ENCODE measurements around the gene ANKRD24. TPM values are rescaled to one million over a fixed set of nuclear protein-coding genes. Genes with fewer than 3 reads are reported as not detected.

Gene ANKRD24
- total and polyA plus RNA-seq, 2 of the 13 experiments (the other 11 are each of a cell fraction or from before 2014, with no cell fraction given) = 0.13 to 0.24 TPM

- peak; percentile 30; the same call in 1 of the 2 replicates for TF ChIP-seq KDM4B (CRISPR knock-in tag; IDR thresholded peaks at IDR 0.05)
- no peak for TF ChIP-seq MYPOP (CRISPR knock-in tag; IDR thresholded peaks at IDR 0.05)
- TF ChIP-seq TFDP1 (CRISPR knock-in tag; IDR thresholded peaks at IDR 0.05; ENCODE audit: borderline replicate concordance) = no peak
- TF ChIP-seq ZNF513 (CRISPR knock-in tag; conservative IDR thresholded peaks at IDR 0.05) = no peak
- no peak for TF ChIP-seq PPARG (CRISPR knock-in tag; conservative IDR thresholded peaks at IDR 0.05)
- peak; percentile 70 for TF ChIP-seq MAX (IDR thresholded peaks at IDR 0.05)
- TF ChIP-seq ZNF747 (CRISPR knock-in tag; IDR thresholded peaks at IDR 0.05; ENCODE audit: borderline replicate concordance) = no peak
- no peak for TF ChIP-seq ZNF770 (CRISPR knock-in tag; IDR thresholded peaks at IDR 0.05)
- no peak for TF ChIP-seq NR3C1 (CRISPR knock-in tag; IDR thresholded peaks at IDR 0.05)
- no peak for TF ChIP-seq POLR2A (IDR thresholded peaks at IDR 0.05; ENCODE audit: insufficient read depth in 1 of 2, low read depth in 2 of 2, low read length in 2 of 2)
- TF ChIP-seq POGZ (CRISPR knock-in tag; IDR thresholded peaks at IDR 0.05) = peak; percentile 30; the same call in 1 of the 2 replicates
- no peak for TF ChIP-seq NONO (IDR thresholded peaks at IDR 0.05)
- TF ChIP-seq NONO (CRISPR knock-in tag; conservative IDR thresholded peaks at IDR 0.05) = peak; percentile 79
- no peak for TF ChIP-seq AKAP8 (CRISPR knock-in tag; IDR thresholded peaks at IDR 0.05)
- TF ChIP-seq ZNF580 (CRISPR knock-in tag; IDR thresholded peaks at IDR 0.05; ENCODE audit: borderline replicate concordance, low read depth) = peak; percentile 65; the same call in 1 of the 2 replicates
- no peak for TF ChIP-seq ATF4 (CRISPR knock-in tag; IDR thresholded peaks at IDR 0.05)
- TF ChIP-seq ZNF589 (CRISPR knock-in tag; conservative IDR thresholded peaks at IDR 0.05) = 0 out of 2 replicates have a peak, but pooled peaks have one; percentile 29
- no peak for TF ChIP-seq TAF15 (IDR thresholded peaks at IDR 0.05; ENCODE audit: low read depth, low read length, poor library complexity, severe bottlenecking)
- TF ChIP-seq NCOA5 (CRISPR knock-in tag; IDR thresholded peaks at IDR 0.05) = no peak
- TF ChIP-seq ZNF10 (CRISPR knock-in tag; IDR thresholded peaks at IDR 0.05; ENCODE audit: borderline replicate concordance, low read depth) = no peak
- TF ChIP-seq ZFP36 (IDR thresholded peaks at IDR 0.05; ENCODE audit: borderline replicate concordance, low read depth, low read length, partially characterized antibody) = peak; percentile 99
- no peak for TF ChIP-seq ZNF576 (CRISPR knock-in tag; IDR thresholded peaks at IDR 0.05)
Observed at GRCh38 chr19:4233282-4233853, 50.9 kb downstream of the ANKRD24 start (continued).
